Measurements from ENCODE around the gene CHRNA5.

The CHRNA5 gene

DNA sequence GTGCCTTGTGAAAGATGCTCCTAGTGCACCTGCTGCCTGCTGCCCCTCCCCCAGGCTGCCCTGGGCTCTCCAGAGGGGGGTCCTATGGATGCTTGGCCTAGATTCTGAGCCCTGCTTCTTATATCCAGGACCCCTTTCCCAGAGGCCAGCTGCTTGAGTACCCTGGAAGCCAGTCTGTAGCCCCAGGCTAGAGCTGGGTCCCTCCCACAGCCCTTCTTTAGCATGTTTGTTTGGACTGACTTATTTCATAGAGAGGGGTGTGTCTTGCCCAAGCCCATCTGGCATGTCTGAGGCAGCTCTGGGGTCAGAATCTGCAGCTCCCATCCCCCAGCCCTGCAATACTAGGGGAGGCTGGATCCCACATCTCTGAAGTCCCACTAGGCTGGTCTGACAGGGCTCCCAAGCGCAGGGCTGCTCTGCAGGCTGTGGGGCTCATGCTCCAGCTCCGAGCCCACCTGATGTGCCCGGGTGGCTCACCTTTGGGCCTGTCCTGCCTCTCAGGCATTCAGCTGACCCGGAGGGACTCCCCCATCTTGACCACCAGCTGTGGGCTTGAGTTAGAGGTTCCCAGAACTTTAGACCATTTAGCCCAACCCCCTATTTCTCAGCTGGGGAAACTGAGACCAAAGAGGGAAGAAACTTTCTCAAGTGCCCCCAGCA, 72.6 kb downstream of the CHRNA5 start:
- Mint-ChIP-seq H3K9me3 (peaks cover 7 to 10% of the 10 kb centered on the region in 2 donors), H3K27ac (no peak overlapping the region), H3K4me3 (no peak overlapping the region), H3K27me3 (peaks cover 27% of the 10 kb centered on the region), H3K4me1 (peaks cover 16% of the 10 kb centered on the region)
- DNase-seq (no peak), ATAC-seq (no peak)

DNA sequence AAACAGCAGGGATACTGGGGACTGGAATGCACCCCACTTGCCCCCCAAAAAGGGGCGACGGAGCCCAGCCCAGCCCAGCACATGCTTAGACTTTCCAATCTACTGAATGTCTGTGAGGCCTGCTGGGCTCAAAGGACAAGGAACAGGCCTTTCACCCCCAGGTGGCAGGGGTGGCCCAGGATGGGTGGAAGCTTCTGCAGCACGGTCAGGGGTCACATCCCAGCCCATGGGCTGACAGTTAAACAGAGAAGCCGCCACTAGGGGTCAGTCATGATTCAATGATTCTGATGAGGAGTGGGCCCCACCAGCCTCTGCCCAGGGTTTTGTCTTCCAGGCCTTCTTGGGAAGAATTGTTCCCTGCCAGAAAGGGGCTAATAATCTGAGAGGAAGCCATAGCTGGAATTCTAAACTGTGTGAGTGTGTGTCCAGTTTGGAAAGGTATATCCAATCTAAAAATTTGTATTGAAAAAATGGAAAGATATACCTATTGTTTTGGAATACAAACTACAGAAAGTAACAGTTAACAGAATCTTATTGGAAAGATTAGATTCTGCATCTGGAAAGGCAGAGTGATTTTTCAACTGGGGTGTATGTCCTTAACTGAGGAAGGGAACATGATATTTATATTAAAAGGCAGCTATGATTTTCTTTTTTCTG, 73.5 kb downstream of the CHRNA5 start:
- Mint-ChIP-seq H3K9me3 (peaks cover under 1 to 1% of the 10 kb centered on the region in 2 donors), H3K4me1 (peaks cover 16% of the 10 kb centered on the region), H3K27ac (no peak overlapping the region), H3K27me3 (peaks cover 23% of the 10 kb centered on the region), H3K4me3 (no peak overlapping the region)
- DNase-seq (peak; percentile 41 to 48), ATAC-seq (peak; percentile 70)

DNA sequence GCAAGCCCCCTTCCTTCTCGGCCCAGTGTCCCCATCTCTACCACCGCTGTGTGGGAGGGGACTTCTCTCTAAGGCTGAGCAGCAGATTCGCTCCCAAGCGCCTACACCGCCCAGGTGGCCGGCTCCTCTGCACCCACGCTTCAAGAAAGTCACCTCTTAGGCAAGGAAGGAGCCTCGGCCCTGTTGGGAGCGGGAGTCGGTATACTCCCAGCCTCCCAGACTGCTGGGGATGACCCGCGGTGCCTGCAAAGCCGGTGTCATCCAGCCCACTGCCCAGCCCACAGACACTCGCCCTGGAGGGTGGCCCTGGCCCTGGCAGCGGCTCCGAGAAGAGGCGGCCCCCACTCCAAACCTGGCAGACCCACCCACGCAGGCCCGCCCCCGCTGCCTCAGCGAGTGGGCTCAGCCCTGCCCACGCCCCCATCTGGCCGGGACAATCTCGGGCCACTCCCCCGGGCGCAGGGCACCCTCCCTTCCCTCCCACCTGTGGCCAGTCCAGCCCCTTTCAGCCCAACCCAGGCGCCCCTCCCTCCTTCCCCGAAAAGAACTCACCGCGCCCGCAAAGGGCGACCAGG, 75.3 kb downstream of the CHRNA5 start:
- H3K27ac Mint-ChIP-seq: no peak overlapping the region
- peaks cover 23% of the 10 kb centered on the region for H3K27me3 Mint-ChIP-seq
- H3K4me3 Mint-ChIP-seq: peak overlapping the region; percentile 75 to 81
- DNase-seq (no peak), ATAC-seq (peak; percentile 33)
- H3K9me3 Mint-ChIP-seq: no peaks in the 10 kb centered on the region
- H3K4me1 Mint-ChIP-seq: peaks cover 16% of the 10 kb centered on the region

DNA sequence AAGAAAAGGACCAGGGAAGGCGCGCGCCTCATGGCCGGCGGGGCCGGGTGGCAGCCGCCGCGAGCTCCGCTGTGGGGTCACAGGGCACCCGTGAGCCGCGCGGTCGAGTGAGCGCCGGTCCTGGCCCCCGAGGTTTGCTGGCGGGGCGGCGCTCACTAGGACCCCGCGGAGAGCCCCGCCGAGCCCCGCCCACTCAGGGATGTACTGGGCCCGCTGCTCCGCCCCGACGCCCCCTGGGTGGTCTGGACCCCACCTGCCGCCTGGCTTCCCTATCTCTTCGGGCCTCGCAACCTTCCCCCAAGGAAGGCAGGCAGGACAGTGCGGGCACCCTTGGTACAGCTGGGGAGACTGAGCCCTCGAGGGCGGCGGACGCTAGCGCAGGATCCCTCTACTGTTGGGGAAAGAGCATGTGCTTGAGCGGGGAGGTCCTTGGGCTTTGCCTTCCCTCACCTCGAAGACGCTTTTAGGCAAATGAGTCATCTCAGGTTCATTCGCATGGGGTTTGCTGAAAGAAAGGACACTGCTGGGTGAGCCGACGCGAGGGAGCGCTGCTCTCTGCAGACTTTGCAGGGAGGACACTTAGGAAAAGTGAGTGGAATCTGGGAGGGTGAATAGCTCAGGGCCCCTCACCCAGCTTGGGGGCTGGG, 75.9 kb downstream of the CHRNA5 start, which contains the start of gene CHRNB4:
Gene CHRNB4 (minus strand): TSS at position 109 of the 647 bp plus-strand sequence. CDS start 77 bp downstream, at position 32.
- ATAC-seq: peak; percentile 83
- Mint-ChIP-seq H3K4me1 (peaks cover 16% of the 10 kb centered on the region), H3K27ac (no peak within 1 kb of the TSS), H3K9me3 (no peaks in the 10 kb centered on the region), H3K4me3 (peak within 1 kb of the TSS; percentile 75 to 81), H3K27me3 (peaks cover 23% of the 10 kb centered on the region)
- DNase-seq: peak; percentile 23 to 47

DNA sequence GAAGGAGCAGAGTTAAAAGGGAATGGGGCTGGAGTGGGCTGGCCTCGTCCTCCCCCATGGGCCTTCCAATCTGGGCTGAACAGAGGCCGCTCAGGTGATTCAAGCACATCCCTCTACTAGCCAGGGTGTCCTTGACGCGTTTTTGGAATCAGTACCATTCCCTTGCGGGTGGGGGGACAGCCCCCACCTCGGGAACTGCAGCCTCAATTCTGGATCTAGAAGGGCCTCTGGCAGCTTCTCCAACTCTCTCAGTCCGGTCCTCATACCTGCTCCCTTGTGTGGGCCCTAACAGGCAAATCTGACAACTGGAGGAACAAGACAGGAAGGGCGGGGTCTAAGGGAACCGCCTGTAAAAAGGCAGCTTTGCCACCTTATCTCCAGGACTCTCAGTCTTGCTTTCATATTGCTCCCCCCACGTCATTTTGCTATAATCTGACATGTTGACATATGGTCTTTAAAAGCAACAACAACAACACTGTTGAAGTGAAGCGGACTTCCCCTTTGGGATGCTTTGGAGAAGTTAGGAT, 76.5 kb downstream of the CHRNA5 start:
- H3K9me3 Mint-ChIP-seq: no peaks in the 10 kb centered on the region
- ATAC-seq: no peak
- H3K27me3 Mint-ChIP-seq: peaks cover 20% of the 10 kb centered on the region
- no peak for DNase-seq
- peak overlapping the region; percentile 31 to 75 for H3K4me3 Mint-ChIP-seq
- H3K4me1 Mint-ChIP-seq: peaks cover 16% of the 10 kb centered on the region
- no peak overlapping the region for H3K27ac Mint-ChIP-seq

DNA sequence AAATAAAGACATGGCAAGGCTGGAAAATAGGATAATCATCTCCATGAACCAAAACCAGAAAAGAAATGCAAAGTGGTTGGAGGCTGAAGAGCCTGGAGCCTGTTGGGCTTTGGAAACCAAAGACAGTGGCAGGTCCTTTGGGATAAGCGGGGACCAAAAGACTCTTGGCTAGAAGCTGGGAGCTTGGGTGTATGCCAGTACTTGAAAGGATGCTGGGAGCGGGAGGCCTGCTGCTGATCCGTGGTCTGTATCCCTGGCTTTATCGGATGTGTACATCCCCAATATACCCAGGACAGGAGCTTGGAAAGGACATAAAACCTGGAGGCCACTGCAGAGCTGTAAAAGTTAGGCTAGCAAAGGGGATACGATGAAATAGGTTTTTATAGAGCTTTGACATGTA, 77.0 kb downstream of the CHRNA5 start:
- Mint-ChIP-seq H3K9me3 (no peaks in the 10 kb centered on the region), H3K4me1 (peaks cover 16% of the 10 kb centered on the region), H3K4me3 (no peak overlapping the region), H3K27me3 (peaks cover 15% of the 10 kb centered on the region), H3K27ac (no peak overlapping the region)
- ATAC-seq: no peak
- no peak for DNase-seq

Measured in stimulated activated naive CD8-positive, alpha-beta T cell treated with anti-CD3 and anti-CD28 coated beads, Interleukin-15, amount 100 ng/mL, for 72 hours (primary cell).